HEK293T (cell line): Measurements from ENCODE around the gene PHF11.
"Not testable (repeated sequence)": the region's sequence is repeated elsewhere in the genome, so short reads cannot be mapped to it uniquely, and the experiment has no call there.

Experiments used
- CTCF ChIA-PET: fragments of 350-600 bp; formaldehyde crosslinking; extraction: SDS; loops from one replicate; lab custom pipeline; 2021; ENCODE audit warnings: antibody characterized with exemption, inconsistent platforms; lab: Yijun Ruan, JAX
- POLR2A ChIA-PET: fragments of 350-600 bp; formaldehyde crosslinking; extraction: SDS; loops from one replicate; lab custom pipeline; 2020; ENCODE audit warnings: antibody characterized with exemption, inconsistent platforms; lab: Yijun Ruan, JAX
- DNase-seq: peaks from one replicate; pipeline ENCODE4 v3.0.0; 2012; ENCODE audit warnings: mixed read lengths; ENCODE audit errors: extremely low spot score
- ARNT ChIP-seq: fragments of 450-650 bp; IDR thresholded peaks from 2 replicates; pipeline ENCODE4 v1.6.1; 2017; ENCODE audit warnings: mild to moderate bottlenecking
- BHLHE40 ChIP-seq: fragments of 450-650 bp; IDR thresholded peaks from 2 replicates; pipeline ENCODE4 v1.6.1; 2016; ENCODE audit warnings: mild to moderate bottlenecking, moderate library complexity, borderline replicate concordance
- CTBP1 ChIP-seq: fragments of 450-650 bp; IDR thresholded peaks from 2 replicates; pipeline ENCODE4 v1.6.1; 2016; ENCODE audit warnings: borderline replicate concordance
- ELF4 ChIP-seq: fragments of 450-650 bp; IDR thresholded peaks from 2 replicates; pipeline ENCODE4 v1.6.1; 2017; ENCODE audit warnings: antibody characterized with exemption
- FOXA1 ChIP-seq: fragments of 450-650 bp; IDR thresholded peaks from 2 replicates; pipeline ENCODE4 v1.6.1; 2016; ENCODE audit warnings: mild to moderate bottlenecking
- FOXK2 ChIP-seq: fragments of 450-650 bp; IDR thresholded peaks from 2 replicates; pipeline ENCODE4 v1.6.1; 2016; ENCODE audit warnings: mild to moderate bottlenecking
- FOXM1 ChIP-seq: fragments of 450-650 bp; IDR thresholded peaks from 2 replicates; pipeline ENCODE4 v1.6.1; 2017; ENCODE audit warnings: mild to moderate bottlenecking, borderline replicate concordance
- HDGF ChIP-seq: fragments of 450-650 bp; IDR thresholded peaks from 2 replicates; pipeline ENCODE4 v1.6.1; 2017; ENCODE audit warnings: antibody characterized with exemption, borderline replicate concordance
- L3MBTL2 ChIP-seq: fragments of 450-650 bp; conservative IDR thresholded peaks from 2 replicates; pipeline ENCODE4 v1.6.1; 2016; ENCODE audit warnings: mild to moderate bottlenecking
- LEF1 ChIP-seq: fragments of 450-650 bp; IDR thresholded peaks from 2 replicates; pipeline ENCODE4 v1.6.1; 2017; ENCODE audit warnings: mild to moderate bottlenecking, borderline replicate concordance
- NFRKB ChIP-seq: fragments of 450-650 bp; IDR thresholded peaks from 2 replicates; pipeline ENCODE4 v1.6.1; 2016; ENCODE audit warnings: mild to moderate bottlenecking, moderate library complexity
- PKNOX1 ChIP-seq: fragments of 450-650 bp; IDR thresholded peaks from 2 replicates; pipeline ENCODE4 v1.6.1; 2016
- SP1 ChIP-seq: fragments of 450-650 bp; IDR thresholded peaks from 2 replicates; pipeline ENCODE4 v1.6.1; 2017
- SUZ12 ChIP-seq: fragments of 450-650 bp; IDR thresholded peaks from 2 replicates; pipeline ENCODE4 v1.6.1; 2016; ENCODE audit warnings: mild to moderate bottlenecking
- TARDBP ChIP-seq: fragments of 450-650 bp; IDR thresholded peaks from 2 replicates; pipeline ENCODE4 v1.6.1; 2016
- ZNF384 ChIP-seq: fragments of 450-650 bp; IDR thresholded peaks from 2 replicates; pipeline ENCODE4 v1.6.1; 2016

PHF11 gene

GRCh38 chr13:49481788-49482187 is 14.0 kb upstream of the PHF11 start:
- POLR2A ChIA-PET = interaction anchor here (0.6 kb wide), 1 partner anchor 14 kb away, joined by 3 read pairs; no protein-coding TSS in a partner anchor
- DNase-seq = no peak
- TF ChIP-seq CTBP1 (no peak), HDGF (no peak), BHLHE40 (no peak), FOXA1 (no peak), NFRKB (no peak), LEF1 (no peak), FOXM1 (no peak), FOXK2 (no peak), L3MBTL2 (no peak), SP1 (no peak), ZNF384 (no peak), ELF4 (no peak), TARDBP (no peak), SUZ12 (no peak), PKNOX1 (no peak), ARNT (no peak)
- CTCF ChIA-PET = interaction anchor here (0.5 kb wide), 1 partner anchor 114 kb away, joined by 3 read pairs; no protein-coding TSS in a partner anchor

GRCh38 chr13:49488563-49488962 is 7.2 kb upstream of the PHF11 start:
- no peak for DNase-seq
- CTCF ChIA-PET = no interaction called here
- POLR2A ChIA-PET = no interaction called here
- TF ChIP-seq FOXA1 (no peak), BHLHE40 (no peak), SP1 (no peak), ARNT (no peak), FOXK2 (no peak), FOXM1 (no peak), LEF1 (no peak), SUZ12 (no peak), CTBP1 (no peak), ELF4 (no peak), TARDBP (no peak), HDGF (no peak), NFRKB (no peak), PKNOX1 (no peak), L3MBTL2 (no peak), ZNF384 (no peak)

GRCh38 chr13:49494645-49495044 is 1.1 kb upstream of the PHF11 start:
- TF ChIP-seq SP1 (no peak), ARNT (no peak), BHLHE40 (no peak), L3MBTL2 (no peak), HDGF (no peak), CTBP1 (no peak), FOXM1 (no peak), ZNF384 (no peak), TARDBP (no peak), PKNOX1 (no peak), FOXK2 (no peak), LEF1 (no peak), FOXA1 (no peak), NFRKB (no peak), SUZ12 (no peak), ELF4 (no peak)
- ChIA-PET POLR2A (interaction anchor here (1.0 kb wide), 1 partner anchor 50 kb away, joined by 3 read pairs; the partner anchor contains the start of genes CAB39L and SETDB2), CTCF (no interaction called here)
- DNase-seq = no peak

- CTCF ChIA-PET, DNase-seq: not testable (repeated sequence)
- POLR2A ChIA-PET = interaction anchor here (1.8 kb wide), 1 partner anchor 10 kb away, joined by 7 read pairs; no protein-coding TSS in a partner anchor
These were observed 1.1 kb downstream of the PHF11 start for GRCh38 chr13:49496837-49497236.

GRCh38 chr13:49497272-49497671 is 1.5 kb downstream of the PHF11 start:
- TF ChIP-seq HDGF (no peak), BHLHE40 (no peak), L3MBTL2 (no peak), NFRKB (no peak), CTBP1 (no peak), TARDBP (no peak), ELF4 (no peak)
- CTCF ChIA-PET = no interaction called here
- DNase-seq = no peak
- POLR2A ChIA-PET = no interaction called here

GRCh38 chr13:49498206-49498605 is 2.5 kb downstream of the PHF11 start:
- CTCF ChIA-PET = interaction anchor here (0.8 kb wide), 1 partner anchor 187 kb away, joined by 4 read pairs; no protein-coding TSS in a partner anchor
- POLR2A ChIA-PET = no interaction called here

More at GRCh38 chr13:49498206-49498605, 2.5 kb downstream of the PHF11 start:
- DNase-seq = no peak
- no peak for TF ChIP-seq NFRKB
